ENCODE measurements around the gene PRSS2. TPM values are rescaled to one million over a fixed set of nuclear protein-coding genes. Genes with fewer than 3 reads are reported as not detected.

Gene PRSS2
- polyA plus RNA-seq, 1 experiment = not detected

GRCh38 chr7:142808461-142808801 is 37.7 kb downstream of the PRSS2 start:
- POLR2A ChIA-PET = no interaction called here
- Histone ChIP-seq H3K4me3 (ENCODE audit: low read depth, low read length) (no peak overlapping the region), H3K9me3 (ENCODE audit: control insufficient read depth, insufficient read depth, low read length) (no peaks in the 10 kb centered on the region), H3K27me3 (ENCODE audit: control insufficient read depth, insufficient read depth, low read length) (no peaks in the 10 kb centered on the region), H3K27ac (ENCODE audit: low read depth, low read length) (no peak overlapping the region)
- TF ChIP-seq CTCF (IDR thresholded peaks at IDR 0.05; ENCODE audit: low read depth, low read length) = no peak
- DNase-seq (ENCODE audit: low read depth, low spot score) = no peak
- CTCF ChIA-PET = interaction anchor here (0.8 to 3.2 kb wide), 5 partner anchors 22 to 345 kb away, joined by 4 to 23 read pairs (median 6); no protein-coding TSS in a partner anchor

GRCh38 chr7:142808802-142809583 is 38.2 kb downstream of the PRSS2 start:
- Histone ChIP-seq H3K27me3 (ENCODE audit: control insufficient read depth, insufficient read depth, low read length) (no peaks in the 10 kb centered on the region), H3K9me3 (ENCODE audit: control insufficient read depth, insufficient read depth, low read length) (no peaks in the 10 kb centered on the region), H3K27ac (ENCODE audit: low read depth, low read length) (no peak overlapping the region), H3K4me3 (ENCODE audit: low read depth, low read length) (no peak overlapping the region)
- TF ChIP-seq CTCF (IDR thresholded peaks at IDR 0.05; ENCODE audit: low read depth, low read length) = no peak
- POLR2A ChIA-PET = no interaction called here
- DNase-seq (ENCODE audit: low read depth, low spot score) = no peak
- CTCF ChIA-PET = interaction anchor here (0.8 to 5.0 kb wide), 7 partner anchors 12 to 346 kb away, joined by 3 to 43 read pairs (median 23); no protein-coding TSS in a partner anchor

- TF ChIP-seq CTCF (IDR thresholded peaks at IDR 0.05; ENCODE audit: low read depth, low read length) = no peak
- Histone ChIP-seq H3K9me3 (ENCODE audit: control insufficient read depth, insufficient read depth, low read length) (no peaks in the 10 kb centered on the region), H3K27ac (ENCODE audit: low read depth, low read length) (no peak overlapping the region), H3K4me3 (ENCODE audit: low read depth, low read length) (no peak overlapping the region), H3K27me3 (ENCODE audit: control insufficient read depth, insufficient read depth, low read length) (no peaks in the 10 kb centered on the region)
- ChIA-PET POLR2A (no interaction called here), CTCF (interaction anchor here (0.9 to 5.0 kb wide), 12 partner anchors 12 to 406 kb away, joined by 3 to 47 read pairs (median 16); no protein-coding TSS in a partner anchor)
- DNase-seq (ENCODE audit: low read depth, low spot score) = no peak
Observed at GRCh38 chr7:142809671-142810070, 38.9 kb downstream of the PRSS2 start.

GRCh38 chr7:142811154-142811737 is 40.5 kb downstream of the PRSS2 start:
- H3K27ac ChIP-seq (ENCODE audit: low read depth, low read length) = no peak overlapping the region
- peak; percentile 71 for TF ChIP-seq CTCF (IDR thresholded peaks at IDR 0.05; ENCODE audit: low read depth, low read length)
- H3K27me3 ChIP-seq (ENCODE audit: control insufficient read depth, insufficient read depth, low read length) = no peaks in the 10 kb centered on the region
- CTCF ChIA-PET = interaction anchor here (0.5 to 5.0 kb wide), 48 partner anchors 8 to 925 kb away, joined by 3 to 47 read pairs (median 4); no protein-coding TSS in a partner anchor
- no peaks in the 10 kb centered on the region for H3K9me3 ChIP-seq (ENCODE audit: control insufficient read depth, insufficient read depth, low read length)
- H3K4me3 ChIP-seq (ENCODE audit: low read depth, low read length) = no peak overlapping the region
- peak; percentile 8 for DNase-seq (ENCODE audit: low read depth, low spot score)
- POLR2A ChIA-PET = no interaction called here
